Lower leg skin (tissue), 4 donors: ENCODE data around the gene PIK3AP1. TPM values are rescaled to one million over a fixed set of nuclear protein-coding genes. Genes with fewer than 3 reads are reported as not detected.

Experiments used
- DNase-seq, 2 donors: peaks; one replicate each; pipeline ENCODE4 v3.0.0-alpha.2; 2019; ENCODE audit warnings: low spot score in 2 of 2
- H3K4me3 ChIP-seq: fragments of 200-600 bp; sonication (generic); 2 replicates; pipeline ENCODE4 v1.5.1; 2017; ENCODE audit warnings: mild to moderate bottlenecking, low read depth; ENCODE audit not compliant: poor library complexity, severe bottlenecking
- POLR2A ChIP-seq, 2 donors: fragments of 450-650 bp; IDR thresholded peaks; one replicate each; pipeline ENCODE4 v1.6.1; 2016 to 2017; ENCODE audit warnings: antibody characterized with exemption in 2 of 2, mild to moderate bottlenecking in 1 of 2, moderate library complexity in 1 of 2
- WGBS, 2 donors: methylation state at CpG; one replicate each; pipeline ENCODE4 v1.1.5; 2018; 5-methylcytosine and 5-hydroxymethylcytosine counted together
- intact Hi-C: fragments of 100-400 bp; cut with DNase I; formaldehyde crosslinking; loops from one replicate; pipeline ENCODE4 v1.15.0; 2023; ENCODE audit warnings: low total_unique reads
- total RNA-seq, 4 donors: library from RNA; depleted of rRNA; stranded (reverse); fragments of >200 nt; gene quantifications; one replicate each; pipeline ENCODE4 v1.1.0, GENCODE V29; 2016
- TF ChIP-seq, protein P1 (sequence below), 3 donors: fragments of 450-650 bp; IDR thresholded peaks; one replicate each; pipeline ENCODE4 v1.5.1; 2016; ENCODE audit warnings: antibody characterized with exemption in 3 of 3, mild to moderate bottlenecking in 3 of 3, moderate library complexity in 2 of 3

Gene PIK3AP1
- total RNA-seq, 4 donors from 2014 or later, result 2.2 to 5.4 (median 3.5) TPM

DNA sequence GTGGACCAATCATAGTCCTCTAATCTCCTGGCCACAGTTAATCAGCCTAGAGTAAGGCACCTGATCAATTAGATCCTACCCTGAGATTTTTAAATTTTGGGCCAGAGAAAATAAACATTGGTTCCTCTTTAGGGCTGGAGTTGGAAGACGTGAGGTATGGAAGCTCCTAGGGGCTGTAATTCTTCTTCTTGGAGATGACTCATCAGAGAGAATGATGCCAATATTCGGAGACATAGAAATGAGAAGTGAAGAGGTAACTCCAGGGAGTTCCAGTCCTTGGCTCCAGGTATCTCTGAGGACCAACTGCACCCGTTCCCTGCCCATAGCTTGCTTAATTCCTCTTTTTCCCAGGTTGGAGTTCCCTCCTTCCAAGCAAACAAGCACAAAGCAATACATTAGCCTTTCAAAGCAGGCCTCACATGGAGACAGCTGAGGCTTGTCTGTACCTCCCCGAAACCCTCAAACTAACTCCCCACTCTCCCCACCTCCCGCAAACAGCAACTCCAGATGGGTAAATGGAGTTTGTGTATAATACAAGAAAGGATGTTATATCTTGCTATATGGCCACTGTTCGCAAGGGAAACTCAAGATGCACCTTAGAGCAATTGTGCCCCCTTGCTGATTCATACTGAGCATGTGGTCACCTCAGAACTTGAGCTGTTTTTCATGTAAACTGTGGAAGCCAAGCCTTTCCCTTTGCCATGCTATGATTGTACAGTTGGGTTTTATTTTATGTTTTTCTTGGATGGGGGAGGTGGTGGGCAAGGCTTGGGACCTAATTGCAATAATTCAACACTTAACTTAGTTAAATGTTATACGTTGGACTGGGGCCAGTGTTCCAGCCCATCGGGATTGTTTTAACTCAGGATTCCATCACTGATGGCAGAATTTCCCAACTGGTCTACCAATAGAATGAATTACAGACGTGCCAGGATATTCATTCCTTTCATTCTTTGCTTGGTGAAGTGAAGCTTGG lies 29.3 kb downstream of the PIK3AP1 start:
- no peak for TF ChIP-seq POLR2A (IDR thresholded peaks at IDR 0.05)
- TF ChIP-seq, protein P1, sequence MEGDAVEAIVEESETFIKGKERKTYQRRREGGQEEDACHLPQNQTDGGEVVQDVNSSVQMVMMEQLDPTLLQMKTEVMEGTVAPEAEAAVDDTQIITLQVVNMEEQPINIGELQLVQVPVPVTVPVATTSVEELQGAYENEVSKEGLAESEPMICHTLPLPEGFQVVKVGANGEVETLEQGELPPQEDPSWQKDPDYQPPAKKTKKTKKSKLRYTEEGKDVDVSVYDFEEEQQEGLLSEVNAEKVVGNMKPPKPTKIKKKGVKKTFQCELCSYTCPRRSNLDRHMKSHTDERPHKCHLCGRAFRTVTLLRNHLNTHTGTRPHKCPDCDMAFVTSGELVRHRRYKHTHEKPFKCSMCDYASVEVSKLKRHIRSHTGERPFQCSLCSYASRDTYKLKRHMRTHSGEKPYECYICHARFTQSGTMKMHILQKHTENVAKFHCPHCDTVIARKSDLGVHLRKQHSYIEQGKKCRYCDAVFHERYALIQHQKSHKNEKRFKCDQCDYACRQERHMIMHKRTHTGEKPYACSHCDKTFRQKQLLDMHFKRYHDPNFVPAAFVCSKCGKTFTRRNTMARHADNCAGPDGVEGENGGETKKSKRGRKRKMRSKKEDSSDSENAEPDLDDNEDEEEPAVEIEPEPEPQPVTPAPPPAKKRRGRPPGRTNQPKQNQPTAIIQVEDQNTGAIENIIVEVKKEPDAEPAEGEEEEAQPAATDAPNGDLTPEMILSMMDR (IDR thresholded peaks at IDR 0.05), result no peak
- H3K4me3 ChIP-seq, result no peak overlapping the region
- DNase-seq, result no peak
- WGBS, 2 donors, result 55 to 57% methylated on average over 9 of the region's 9 CpGs
- intact Hi-C loops, result no loop called here

DNA sequence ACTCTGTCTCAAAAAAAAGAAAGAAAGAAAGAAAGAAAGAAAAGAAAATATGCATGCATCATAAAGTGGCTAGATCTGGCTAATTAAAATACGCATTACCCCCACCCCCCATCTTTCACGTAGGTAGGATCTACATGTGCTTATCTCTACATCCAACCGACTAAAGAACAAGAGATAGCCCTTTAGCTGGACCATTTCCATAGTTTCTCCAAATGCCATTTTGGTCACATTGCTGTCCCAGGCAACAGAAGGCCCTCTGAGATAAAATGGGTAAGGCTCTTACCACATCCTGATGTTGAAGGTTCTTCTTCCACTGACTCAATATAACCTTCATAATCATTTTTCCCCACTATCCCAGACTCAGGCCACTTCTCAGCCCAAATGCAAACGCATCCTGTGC lies 31.5 kb downstream of the PIK3AP1 start:
- no peak overlapping the region for H3K4me3 ChIP-seq
- intact Hi-C loops, result no loop called here
- WGBS, 2 donors, result 82 to 88% methylated on average over 4 of the region's 4 CpGs
- TF ChIP-seq POLR2A (IDR thresholded peaks at IDR 0.05), result no peak
- TF ChIP-seq, protein P1 (IDR thresholded peaks at IDR 0.05), result no peak
- DNase-seq, result no peak

DNA sequence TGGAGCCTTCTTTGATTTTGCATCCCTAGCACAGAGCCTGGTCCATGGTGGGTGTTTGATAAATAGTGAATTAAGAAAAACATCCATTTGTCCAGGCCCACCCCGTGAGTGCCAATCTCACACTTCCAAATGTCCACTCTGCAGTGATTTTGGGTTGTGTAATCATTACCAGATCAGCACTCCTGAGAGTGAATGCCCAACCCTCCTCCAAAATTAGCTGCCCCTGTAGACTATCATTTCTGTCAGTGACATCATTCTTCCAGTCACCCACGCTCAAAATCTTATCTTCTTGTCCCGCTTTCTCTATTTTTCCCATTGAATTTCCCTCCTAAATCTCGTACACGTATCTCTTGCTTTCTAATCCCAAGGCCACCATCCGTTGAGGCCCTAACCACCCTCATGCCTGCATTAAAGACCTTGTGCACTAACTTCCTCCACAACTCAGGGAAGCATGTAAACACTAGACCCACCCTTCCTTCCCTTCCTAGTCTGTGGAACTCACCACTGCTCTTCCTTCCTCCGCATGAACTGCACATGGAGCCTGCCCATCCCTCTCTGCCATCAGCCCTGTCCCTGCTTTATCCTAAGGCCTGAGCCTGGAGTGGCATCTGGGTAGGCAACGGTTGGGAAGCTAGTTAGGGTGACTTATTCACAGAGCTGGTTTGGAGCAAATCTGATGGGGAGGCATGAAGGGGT lies 32.8 kb downstream of the PIK3AP1 start:
- no peak overlapping the region for H3K4me3 ChIP-seq
- TF ChIP-seq POLR2A (IDR thresholded peaks at IDR 0.05), result no peak
- TF ChIP-seq, protein P1 (IDR thresholded peaks at IDR 0.05), result no peak
- no peak for DNase-seq
- WGBS, 2 donors, result 77 to 82% methylated on average over 8 of the region's 8 CpGs
- intact Hi-C loops, result no loop called here

DNA sequence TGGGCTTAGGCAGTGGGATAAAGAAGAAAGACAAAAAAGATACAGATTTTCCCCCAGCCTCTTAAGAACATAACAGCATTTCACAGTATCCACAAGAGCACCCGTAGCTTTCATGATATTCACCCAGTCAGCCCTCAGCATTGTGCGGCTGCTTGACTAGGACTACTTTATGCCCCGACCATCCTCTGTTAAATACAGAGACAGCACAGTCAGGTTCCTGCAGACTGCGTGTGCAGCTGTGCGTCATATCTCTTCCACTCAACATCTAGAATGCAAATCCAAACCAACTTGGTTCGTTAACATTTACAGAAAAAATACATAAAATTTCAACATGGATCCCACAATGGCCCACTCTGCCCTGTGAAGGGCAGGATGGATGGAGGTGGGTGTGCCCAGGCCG lies 33.8 kb downstream of the PIK3AP1 start:
- TF ChIP-seq, protein P1 (IDR thresholded peaks at IDR 0.05), result no peak
- TF ChIP-seq POLR2A (IDR thresholded peaks at IDR 0.05), result no peak
- 88 to 95% methylated on average over 7 of the region's 7 CpGs for WGBS, 2 donors
- no peak for DNase-seq
- no peak overlapping the region for H3K4me3 ChIP-seq
- intact Hi-C loops, result no loop called here

DNA sequence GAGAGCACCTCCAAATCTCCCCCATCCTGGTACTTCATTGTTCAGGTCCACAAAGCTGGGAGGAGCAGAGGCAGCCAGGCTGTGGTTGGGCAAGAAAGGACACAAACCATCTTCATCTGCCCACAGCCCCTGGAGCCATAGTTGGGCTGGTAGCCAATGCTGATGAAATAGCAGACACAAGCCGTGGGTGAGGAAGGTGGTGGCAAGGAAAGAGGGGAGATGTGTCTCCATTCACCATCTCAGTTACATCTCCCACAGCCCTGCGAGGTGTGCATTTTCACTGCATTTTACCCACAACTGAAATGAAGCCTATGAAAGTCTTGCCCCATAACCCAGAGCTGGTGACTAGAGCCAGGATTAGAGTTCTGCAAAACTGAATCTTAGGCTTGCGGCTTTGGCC lies 35.0 kb downstream of the PIK3AP1 start:
- no peak for DNase-seq
- no peak for TF ChIP-seq POLR2A (IDR thresholded peaks at IDR 0.05)
- TF ChIP-seq, protein P1 (IDR thresholded peaks at IDR 0.05), result no peak
- WGBS, 2 donors, result 72 to 74% methylated on average over 3 of the region's 3 CpGs
- intact Hi-C loops, result no loop called here
- H3K4me3 ChIP-seq, result no peak overlapping the region
